Astrocyte (in vitro differentiated cells and primary cell): ENCODE measurements around the gene RSL24D1.

Source experiments
- CTCF ChIP-seq: IDR thresholded peaks from 2 replicates; pipeline ENCODE4 v1.5.1; 2011; ENCODE audit warnings: low read depth, mild to moderate bottlenecking, inconsistent platforms, low read length, moderate library complexity; ENCODE audit not compliant: insufficient read depth
- EZH2 ChIP-seq: IDR thresholded peaks from 2 replicates; pipeline ENCODE4 v1.6.1; 2012; ENCODE audit warnings: mild to moderate bottlenecking, low read length, inconsistent platforms; ENCODE audit not compliant: insufficient read depth

GRCh38 chr15:55235546-55236036 lies 38.9 kb upstream of the RSL24D1 start:
- no peak for TF ChIP-seq CTCF
- no peak for TF ChIP-seq EZH2
